A673 (cell line): ENCODE data around the gene TCF7L2. TPM values are rescaled to one million over a fixed set of nuclear protein-coding genes. Genes with fewer than 3 reads are reported as not detected.
A peak's percentile ranks its signal among the peaks of the same experiment; 100 is the strongest.

ENCODE experiments used
- BruUV-seq: library from RNA; stranded (reverse); fragments of 400-500 nt; replicated peaks from 2 replicates; lab custom pipeline; 2021; lab: Mats Ljungman, UMichigan
- CTCF ChIA-PET: fragments of 300-600 bp; sonication (Branson Sonifier 250); formaldehyde crosslinking; loops from one replicate; lab custom pipeline; 2022; ENCODE audit warnings: antibody characterized with exemption; lab: Charles Lee
- POLR2A ChIA-PET: fragments of 300-600 bp; sonication (Branson Sonifier 250); formaldehyde crosslinking; loops from one replicate; lab custom pipeline; 2022; ENCODE audit warnings: antibody characterized with exemption; ENCODE audit not compliant: low non-redundant PET; lab: Charles Lee
- DNase-seq: peaks from one replicate; pipeline ENCODE4 v3.0.0-alpha.2; 2015; ENCODE audit warnings: low spot score
- H3K27ac ChIP-seq: fragments of 200-600 bp; sonication (generic); 2 replicates; pipeline ENCODE4 v1.5.1; 2016; ENCODE audit warnings: mixed run types, low read depth, mild to moderate bottlenecking, mixed read lengths, antibody characterized with exemption, low read length; ENCODE audit not compliant: poor library complexity, severe bottlenecking
- H3K27me3 ChIP-seq: fragments of 200-600 bp; sonication (generic); replicated peaks from 2 replicates; pipeline ENCODE4 v1.6.1; 2017; ENCODE audit warnings: mixed run types, low read depth, mild to moderate bottlenecking, mixed read lengths, antibody characterized with exemption, low read length; ENCODE audit not compliant: insufficient read depth, poor library complexity
- H3K36me3 ChIP-seq: fragments of 200-600 bp; sonication (generic); 2 replicates; pipeline ENCODE4 v1.6.1; 2016; ENCODE audit warnings: mixed run types, mild to moderate bottlenecking, mixed read lengths, antibody characterized with exemption, low read length; ENCODE audit not compliant: insufficient read depth, poor library complexity, severe bottlenecking
- H3K4me1 ChIP-seq: fragments of 200-600 bp; sonication (generic); 2 replicates; pipeline ENCODE4 v1.6.1; 2017; ENCODE audit warnings: mixed run types, mild to moderate bottlenecking, mixed read lengths, antibody characterized with exemption, low read length; ENCODE audit not compliant: insufficient read depth, poor library complexity, severe bottlenecking
- H3K4me3 ChIP-seq: fragments of 200-600 bp; sonication (generic); 2 replicates; pipeline ENCODE4 v1.5.1; 2016; ENCODE audit warnings: low read depth, mixed run types, mild to moderate bottlenecking, mixed read lengths, low read length; ENCODE audit not compliant: poor library complexity, severe bottlenecking
- H3K9me3 ChIP-seq: fragments of 200-600 bp; sonication (generic); 2 replicates; pipeline ENCODE4 v1.6.1; 2016; ENCODE audit warnings: mixed run types, low read depth, mild to moderate bottlenecking, mixed read lengths, antibody characterized with exemption, low read length; ENCODE audit not compliant: poor library complexity, severe bottlenecking
- EZH2 ChIP-seq: fragments of 200-600 bp; sonication (generic); IDR thresholded peaks from 2 replicates; pipeline ENCODE4 v1.6.1; 2017; ENCODE audit warnings: borderline replicate concordance, low read depth, mild to moderate bottlenecking, mixed read lengths, antibody characterized with exemption, low read length; ENCODE audit not compliant: poor library complexity, severe bottlenecking
- intact Hi-C: fragments of 100-400 bp; cut with micrococcal nuclease; formaldehyde crosslinking; loops from one replicate; pipeline ENCODE4 v1.10.0; 2022; ENCODE audit not compliant: unreplicated experiment
- total RNA-seq: library from RNA; stranded (reverse); gene quantifications from 2 replicates; pipeline ENCODE4 v1.2.3, GENCODE V29; 2021
- TF ChIP-seq, protein P1 (sequence below): fragments of 300-800, 200-600 bp; sonication (generic); conservative IDR thresholded peaks from 2 replicates; pipeline ENCODE4 v1.5.1; 2017; ENCODE audit warnings: low read depth, mild to moderate bottlenecking, antibody characterized with exemption, low read length, moderate library complexity, mixed read lengths

Gene TCF7L2
- total RNA-seq, 1 experiment from 2014 or later, result 16.8 TPM

DNA sequence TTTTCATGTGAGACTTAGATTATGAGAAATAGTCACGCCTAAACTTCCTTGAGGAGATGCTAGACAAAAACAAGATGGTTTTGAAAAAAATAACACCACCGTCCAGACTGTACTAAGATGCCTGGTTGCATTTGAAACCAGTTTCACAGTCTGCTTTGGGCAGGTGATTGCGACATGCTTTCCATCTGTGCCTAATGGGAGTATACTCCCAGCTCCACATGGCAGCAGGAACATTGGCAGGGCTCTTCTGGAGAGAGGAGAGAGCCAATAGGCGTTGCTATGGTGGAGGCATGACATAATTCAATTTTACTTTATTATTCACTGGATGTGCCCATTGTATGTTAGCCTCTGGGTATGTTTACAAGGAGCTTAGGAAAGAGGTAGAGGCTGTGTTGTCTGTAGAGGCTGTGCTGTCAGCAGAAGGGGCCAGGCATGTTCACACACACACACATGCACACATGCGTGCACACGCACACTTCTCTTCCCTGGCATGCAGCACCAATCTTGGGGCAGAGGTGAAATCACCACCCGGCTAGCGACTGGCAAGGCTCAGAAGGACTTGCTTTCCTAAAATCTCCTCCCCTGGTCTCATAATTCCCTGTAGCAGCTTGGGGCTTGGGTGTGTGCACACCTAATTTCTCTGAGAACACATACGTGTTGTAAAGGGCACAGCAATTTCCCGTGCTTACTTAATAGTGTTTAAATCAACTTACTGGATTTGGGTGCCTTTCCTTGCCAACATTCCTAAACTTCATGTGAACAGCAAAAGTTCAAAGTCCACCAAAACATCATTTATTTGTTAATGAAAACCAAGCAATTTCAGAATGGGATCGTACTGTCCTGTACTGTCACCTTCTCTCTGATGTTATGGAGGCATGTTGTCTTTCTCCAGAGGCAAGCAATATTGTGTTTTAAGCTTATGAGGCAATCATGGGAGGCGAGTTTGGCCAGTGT, 162.1 kb downstream of the TCF7L2 start:
- peak; percentile 28 for DNase-seq
- TF ChIP-seq, protein P1, sequence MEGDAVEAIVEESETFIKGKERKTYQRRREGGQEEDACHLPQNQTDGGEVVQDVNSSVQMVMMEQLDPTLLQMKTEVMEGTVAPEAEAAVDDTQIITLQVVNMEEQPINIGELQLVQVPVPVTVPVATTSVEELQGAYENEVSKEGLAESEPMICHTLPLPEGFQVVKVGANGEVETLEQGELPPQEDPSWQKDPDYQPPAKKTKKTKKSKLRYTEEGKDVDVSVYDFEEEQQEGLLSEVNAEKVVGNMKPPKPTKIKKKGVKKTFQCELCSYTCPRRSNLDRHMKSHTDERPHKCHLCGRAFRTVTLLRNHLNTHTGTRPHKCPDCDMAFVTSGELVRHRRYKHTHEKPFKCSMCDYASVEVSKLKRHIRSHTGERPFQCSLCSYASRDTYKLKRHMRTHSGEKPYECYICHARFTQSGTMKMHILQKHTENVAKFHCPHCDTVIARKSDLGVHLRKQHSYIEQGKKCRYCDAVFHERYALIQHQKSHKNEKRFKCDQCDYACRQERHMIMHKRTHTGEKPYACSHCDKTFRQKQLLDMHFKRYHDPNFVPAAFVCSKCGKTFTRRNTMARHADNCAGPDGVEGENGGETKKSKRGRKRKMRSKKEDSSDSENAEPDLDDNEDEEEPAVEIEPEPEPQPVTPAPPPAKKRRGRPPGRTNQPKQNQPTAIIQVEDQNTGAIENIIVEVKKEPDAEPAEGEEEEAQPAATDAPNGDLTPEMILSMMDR, result no peak
- TF ChIP-seq EZH2, result no peak
- no peaks in the 10 kb centered on the region for H3K4me1 ChIP-seq
- intact Hi-C loops, result no loop called here
- no peaks in the 10 kb centered on the region for H3K9me3 ChIP-seq
- POLR2A ChIA-PET, result no interaction called here
- H3K27me3 ChIP-seq, result no peaks in the 10 kb centered on the region
- no TSS peak for BruUV-seq
- H3K36me3 ChIP-seq, result no peaks in the 10 kb centered on the region
- no peak overlapping the region for H3K4me3 ChIP-seq
- no peak overlapping the region for H3K27ac ChIP-seq
- CTCF ChIA-PET, result no interaction called here

DNA sequence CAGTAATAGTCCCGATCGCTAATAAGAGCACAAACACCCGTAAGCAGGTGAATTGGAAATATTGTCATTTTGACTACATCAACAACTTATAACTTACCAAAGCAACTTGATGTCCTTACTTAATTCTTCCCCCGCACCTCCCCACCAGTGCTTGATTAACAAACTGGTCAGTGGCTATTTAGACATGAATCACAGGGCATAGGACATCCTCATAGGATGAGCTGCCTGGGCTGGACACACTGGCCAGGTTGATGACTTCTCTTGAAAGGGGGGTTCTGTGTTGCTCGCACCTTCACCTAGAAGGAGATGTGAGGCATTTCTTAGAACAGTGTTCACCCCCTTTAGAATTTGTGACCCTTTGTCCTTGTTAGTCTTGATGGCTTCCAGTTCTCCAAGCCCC, 163.2 kb downstream of the TCF7L2 start:
- H3K27ac ChIP-seq, result no peak overlapping the region
- no peak for DNase-seq
- H3K27me3 ChIP-seq, result no peaks in the 10 kb centered on the region
- BruUV-seq, result no TSS peak
- TF ChIP-seq, protein P1, result no peak
- no peak for TF ChIP-seq EZH2
- no peaks in the 10 kb centered on the region for H3K4me1 ChIP-seq
- CTCF ChIA-PET, result no interaction called here
- no peak overlapping the region for H3K4me3 ChIP-seq
- intact Hi-C loops, result no loop called here
- H3K9me3 ChIP-seq, result no peaks in the 10 kb centered on the region
- H3K36me3 ChIP-seq, result no peaks in the 10 kb centered on the region
- POLR2A ChIA-PET, result no interaction called here

DNA sequence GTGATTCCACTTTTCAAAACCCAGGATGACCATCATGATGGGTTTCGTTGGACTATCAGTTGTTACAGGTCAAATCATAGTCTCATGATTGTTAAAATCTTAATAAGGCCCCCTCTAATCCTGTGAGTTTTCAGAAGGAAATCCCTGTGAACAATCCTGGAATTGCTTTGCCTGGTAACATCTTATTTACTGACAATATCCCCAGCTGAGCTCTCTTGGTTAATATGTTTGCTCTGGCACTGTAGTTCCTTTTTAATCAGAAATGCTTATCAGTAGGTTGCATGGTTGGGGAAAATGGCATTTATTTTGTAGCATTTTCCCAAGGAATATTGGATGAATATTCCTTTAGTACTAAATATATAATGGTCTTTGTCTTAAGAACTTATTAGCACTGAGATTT, 163.9 kb downstream of the TCF7L2 start:
- intact Hi-C loops, result no loop called here
- H3K4me3 ChIP-seq, result no peak overlapping the region
- no peak for TF ChIP-seq EZH2
- TF ChIP-seq, protein P1, result no peak
- H3K27me3 ChIP-seq, result no peaks in the 10 kb centered on the region
- no TSS peak for BruUV-seq
- DNase-seq, result no peak
- H3K9me3 ChIP-seq, result no peaks in the 10 kb centered on the region
- no peaks in the 10 kb centered on the region for H3K4me1 ChIP-seq
- CTCF ChIA-PET, result no interaction called here
- no peaks in the 10 kb centered on the region for H3K36me3 ChIP-seq
- POLR2A ChIA-PET, result no interaction called here
- H3K27ac ChIP-seq, result no peak overlapping the region
